Gastroesophageal sphincter (tissue), 4 donors: ENCODE results near the gene HSP90AA1. TPM values are rescaled to one million over a fixed set of nuclear protein-coding genes. Genes with fewer than 3 reads are reported as not detected.

Source experiments
- ATAC-seq: fragments of 150-250 bp; one replicate; pipeline ENCODE4 v1.9.1; 2016; ENCODE audit warnings: mild to moderate bottlenecking, moderate library complexity
- H3K27ac ChIP-seq, 4 donors: fragments of 200-600 bp; sonication (generic) in 3 of 4; 1 replicate in 3 of 4; 2 replicates in 1 of 4; pipeline ENCODE4 v1.5.1; 2016 to 2019
- H3K27me3 ChIP-seq: fragments of 200-600 bp; sonication (generic); one replicate; pipeline ENCODE4 v1.5.1; 2019
- H3K36me3 ChIP-seq, 2 donors: fragments of 200-600 bp; sonication (generic); one replicate each; pipeline ENCODE4 v1.5.1; 2019; ENCODE audit warnings: control low read depth in 1 of 2
- H3K4me1 ChIP-seq, 3 donors: fragments of 200-600 bp; sonication (generic); 1 replicate in 2 of 3; 2 replicates in 1 of 3; pipeline ENCODE4 v1.5.1; 2016 to 2019; ENCODE audit warnings: control low read depth in 2 of 3
- H3K4me3 ChIP-seq, 2 donors: fragments of 200-600 bp; sonication (generic); one replicate each; pipeline ENCODE4 v1.5.1; 2019; ENCODE audit warnings: mild to moderate bottlenecking in 1 of 2, moderate library complexity in 1 of 2
- H3K9me3 ChIP-seq, 3 donors: fragments of 200-600 bp; sonication (generic); one replicate each; pipeline ENCODE4 v1.5.1; 2017 to 2019; ENCODE audit warnings: control low read depth in 2 of 3
- EP300 ChIP-seq: sonication (generic); formaldehyde crosslinking; IDR thresholded peaks from one replicate; pipeline ENCODE4 v1.6.1; 2017; ENCODE audit warnings: antibody characterized with exemption, mild to moderate bottlenecking
- POLR2A ChIP-seq, 2 donors: fragments of 450-650 bp; IDR thresholded peaks; one replicate each; pipeline ENCODE4 v1.6.1; 2017; ENCODE audit warnings: antibody characterized with exemption in 2 of 2, mild to moderate bottlenecking in 2 of 2, moderate library complexity in 1 of 2
- POLR2AphosphoS5 ChIP-seq: sonication (generic); formaldehyde crosslinking; IDR thresholded peaks from one replicate; pipeline ENCODE4 v1.6.1; 2017; ENCODE audit warnings: antibody characterized with exemption
- WGBS, 2 donors: methylation state at CpG; one replicate each; pipeline ENCODE4 v1.1.5; 2018; ENCODE audit warnings: low coverage in 1 of 2; 5-methylcytosine and 5-hydroxymethylcytosine counted together
- small RNA-seq, 4 donors: library from RNA; depleted of rRNA; stranded (forward); fragments of <200 nt; gene quantifications; one replicate each; pipeline ENCODE3, GENCODE V24; 2016
- total RNA-seq, 4 donors: library from RNA; depleted of rRNA; stranded (reverse); fragments of >200 nt; gene quantifications; one replicate each; pipeline ENCODE4 v1.1.0, GENCODE V29; 2016
- TF ChIP-seq, protein P1 (sequence below), 4 experiments: fragments of 200-600 bp in 2 of 4; fragments of 450-650 bp in 2 of 4; sonication (generic) in 1 of 4; IDR thresholded peaks; one replicate each; pipeline ENCODE4 v1.5.1; 2017 to 2019; ENCODE audit warnings: antibody characterized with exemption in 4 of 4, mild to moderate bottlenecking in 2 of 4, moderate library complexity in 2 of 4

The HSP90AA1 gene
- total RNA-seq, 4 donors from 2014 or later: 421 to 585 (median 537) TPM

DNA sequence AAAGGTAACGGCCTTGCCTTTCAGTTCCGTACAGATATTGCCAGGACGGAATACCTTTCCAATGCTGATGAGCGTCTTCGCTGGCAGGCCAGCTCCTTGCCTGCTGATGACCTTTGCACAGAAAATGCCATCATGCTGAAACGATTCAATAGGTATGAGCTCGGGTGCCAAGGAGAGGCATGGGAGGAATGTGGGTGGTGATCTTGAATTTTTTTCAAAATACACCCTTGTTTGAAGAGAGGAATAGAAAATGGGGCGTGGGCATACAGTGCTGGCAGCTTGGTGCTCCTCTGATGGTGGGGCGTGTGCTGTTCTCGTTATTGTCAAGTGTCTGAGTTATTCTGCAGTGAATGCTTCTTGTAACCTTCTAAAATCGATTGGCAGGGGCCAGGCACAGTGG lies 52.5 kb downstream of the HSP90AA1 start:
- no peak for TF ChIP-seq EP300
- no peak for TF ChIP-seq POLR2AphosphoS5
- no peak for TF ChIP-seq POLR2A (IDR thresholded peaks at IDR 0.05)
- TF ChIP-seq, protein P1, sequence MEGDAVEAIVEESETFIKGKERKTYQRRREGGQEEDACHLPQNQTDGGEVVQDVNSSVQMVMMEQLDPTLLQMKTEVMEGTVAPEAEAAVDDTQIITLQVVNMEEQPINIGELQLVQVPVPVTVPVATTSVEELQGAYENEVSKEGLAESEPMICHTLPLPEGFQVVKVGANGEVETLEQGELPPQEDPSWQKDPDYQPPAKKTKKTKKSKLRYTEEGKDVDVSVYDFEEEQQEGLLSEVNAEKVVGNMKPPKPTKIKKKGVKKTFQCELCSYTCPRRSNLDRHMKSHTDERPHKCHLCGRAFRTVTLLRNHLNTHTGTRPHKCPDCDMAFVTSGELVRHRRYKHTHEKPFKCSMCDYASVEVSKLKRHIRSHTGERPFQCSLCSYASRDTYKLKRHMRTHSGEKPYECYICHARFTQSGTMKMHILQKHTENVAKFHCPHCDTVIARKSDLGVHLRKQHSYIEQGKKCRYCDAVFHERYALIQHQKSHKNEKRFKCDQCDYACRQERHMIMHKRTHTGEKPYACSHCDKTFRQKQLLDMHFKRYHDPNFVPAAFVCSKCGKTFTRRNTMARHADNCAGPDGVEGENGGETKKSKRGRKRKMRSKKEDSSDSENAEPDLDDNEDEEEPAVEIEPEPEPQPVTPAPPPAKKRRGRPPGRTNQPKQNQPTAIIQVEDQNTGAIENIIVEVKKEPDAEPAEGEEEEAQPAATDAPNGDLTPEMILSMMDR (IDR thresholded peaks at IDR 0.05): no peak
- Histone ChIP-seq H3K36me3 (peaks cover 12 to 100% of the 10 kb centered on the region in 2 donors), H3K9me3 (no peaks in the 10 kb centered on the region), H3K27ac (no peak overlapping the region), H3K4me1 (no peaks in the 10 kb centered on the region), H3K27me3 (no peaks in the 10 kb centered on the region), H3K4me3 (no peak overlapping the region)
- WGBS, 2 donors: 85 to 92% methylated on average over 9 to 11 of the region's 11 CpGs
- ATAC-seq: no peak

DNA sequence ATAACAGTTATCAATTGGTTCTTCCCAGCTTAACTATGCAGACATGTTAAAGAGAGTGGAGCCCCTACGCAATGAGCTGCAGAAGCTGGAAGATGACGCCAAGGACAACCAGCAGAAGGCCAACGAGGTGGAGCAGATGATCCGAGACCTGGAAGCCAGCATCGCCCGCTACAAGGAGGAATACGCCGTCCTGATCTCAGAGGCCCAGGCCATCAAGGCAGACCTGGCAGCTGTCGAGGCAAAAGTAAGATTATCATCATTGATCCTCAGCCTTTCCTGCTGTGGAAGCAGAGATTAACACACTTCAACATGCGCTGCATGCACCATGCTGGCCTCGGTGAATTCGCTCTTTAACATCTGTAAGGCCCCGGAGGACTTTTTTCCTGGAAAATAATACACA lies 53.6 kb downstream of the HSP90AA1 start:
- no peak for TF ChIP-seq EP300
- TF ChIP-seq POLR2AphosphoS5: no peak
- TF ChIP-seq POLR2A (IDR thresholded peaks at IDR 0.05): no peak
- TF ChIP-seq, protein P1 (IDR thresholded peaks at IDR 0.05): no peak
- H3K4me3 ChIP-seq: no peak overlapping the region
- ATAC-seq: no peak
- H3K27me3 ChIP-seq: no peaks in the 10 kb centered on the region
- H3K4me1 ChIP-seq: peaks cover 0 to 4% (median 0%) of the 10 kb centered on the region in 3 donors
- H3K9me3 ChIP-seq: no peaks in the 10 kb centered on the region
- H3K36me3 ChIP-seq: peaks cover 12 to 100% of the 10 kb centered on the region in 2 donors
- WGBS, 2 donors: 90 to 96% methylated on average over 2 to 6 of the region's 13 CpGs
- no peak overlapping the region for H3K27ac ChIP-seq

Small RNA genes lying within 50 kb of the gene (small RNA-seq; reads per million reads assigned to genes)
- 0 reads per million in 4 donors for gene RN7SL472P

Other genes starting within 250 kb of the HSP90AA1 start
- gene DYNC1H1, start 122.5 kb downstream of the HSP90AA1 start, total RNA-seq: 1,000 to 10,000 TPM in 1 of 4 donors, 100 to 1,000 TPM in 3; 606 to 1,020 (median 666) TPM
- gene WDR20, start 52.9 kb upstream of the HSP90AA1 start, total RNA-seq: 10 to 100 TPM; 24.6 to 33.0 (median 28.9) TPM
- gene MOK, start 218.1 kb upstream of the HSP90AA1 start, total RNA-seq: 10 to 100 TPM; 10.6 to 15.4 (median 10.7) TPM
- 10 to 100 TPM in 1 of 4 donors, 1 to 10 TPM in 3; 6.5 to 10.1 (median 8.4) TPM for gene ZNF839, start 232.7 kb upstream of the HSP90AA1 start, total RNA-seq